CD14-positive monocyte (primary cell): Measurements from ENCODE around the gene ITGB8. TPM values are rescaled to one million over a fixed set of nuclear protein-coding genes. Genes with fewer than 3 reads are reported as not detected.

Experiments used
- DNase-seq, 3 donors: peaks; one replicate each; pipeline ENCODE4 v3.0.0-alpha.2; 2011 to 2022
- H2AFZ ChIP-seq: 2 replicates; pipeline ENCODE4 v1.6.0; 2012; ENCODE audit warnings: mild to moderate bottlenecking, low read depth, low read length, inconsistent platforms; ENCODE audit not compliant: insufficient read depth, poor library complexity, severe bottlenecking
- H3K27ac ChIP-seq, 2 donors: 1 replicate in 1 of 2; 2 replicates in 1 of 2; pipeline ENCODE4 v1.5.1; 2012 to 2013; ENCODE audit warnings: low read length in 2 of 2, control low read depth in 1 of 2, inconsistent platforms in 1 of 2, low read depth in 1 of 2, mild to moderate bottlenecking in 1 of 2
- H3K27me3 ChIP-seq, 2 donors: one replicate each; pipeline versions ENCODE4 v1.6.0 to v1.6.1; 2011 to 2013; ENCODE audit warnings: low read length in 2 of 2; ENCODE audit not compliant: control insufficient read depth in 2 of 2, insufficient read depth in 2 of 2
- H3K36me3 ChIP-seq, 2 donors: replicated peaks in 1 of 2; 1 replicate in 1 of 2; 2 replicates in 1 of 2; pipeline versions ENCODE4 v1.5.1 to v1.6.1; 2012 to 2013; ENCODE audit warnings: low read length in 2 of 2, control low read depth in 1 of 2, inconsistent platforms in 1 of 2, mild to moderate bottlenecking in 1 of 2; ENCODE audit not compliant: insufficient read depth in 2 of 2, control insufficient read depth in 1 of 2
- H3K4me1 ChIP-seq, 2 donors: 1 replicate in 1 of 2; 2 replicates in 1 of 2; pipeline versions ENCODE4 v1.5.1 to v1.6.1; 2012 to 2013; ENCODE audit warnings: low read length in 2 of 2, control low read depth in 1 of 2, inconsistent platforms in 1 of 2, mild to moderate bottlenecking in 1 of 2, moderate library complexity in 1 of 2; ENCODE audit not compliant: insufficient read depth in 2 of 2, control insufficient read depth in 1 of 2
- H3K4me2 ChIP-seq: replicated peaks from 2 replicates; pipeline ENCODE3; 2012; ENCODE audit warnings: low read length, moderate library complexity, mild to moderate bottlenecking; ENCODE audit not compliant: poor library complexity, severe bottlenecking; ENCODE audit errors: extremely low read depth
- H3K4me3 ChIP-seq, 3 experiments: fragments of 200-600 bp in 1 of 3; sonication (generic) in 1 of 3; replicated peaks in 1 of 3; 1 replicate in 2 of 3; 2 replicates in 1 of 3; pipeline ENCODE4 v1.5.1; 2011 to 2013; ENCODE audit warnings: low read length in 3 of 3, mild to moderate bottlenecking in 3 of 3, control low read depth in 2 of 3, low read depth in 2 of 3, inconsistent platforms in 1 of 3, moderate library complexity in 1 of 3
- H3K79me2 ChIP-seq: 2 replicates; pipeline ENCODE4 v1.6.0; 2012; ENCODE audit warnings: mild to moderate bottlenecking, control low read depth, inconsistent platforms, low read length, moderate library complexity; ENCODE audit not compliant: insufficient read depth
- H3K9ac ChIP-seq: 2 replicates; pipeline ENCODE4 v1.6.0; 2017; ENCODE audit warnings: low read length, mild to moderate bottlenecking; ENCODE audit not compliant: insufficient read depth, poor library complexity, severe bottlenecking
- H3K9me3 ChIP-seq, 2 donors: replicated peaks in 1 of 2; 1 replicate in 1 of 2; 2 replicates in 1 of 2; pipeline versions ENCODE4 v1.5.1 to v1.6.1; 2012 to 2013; ENCODE audit warnings: low read length in 2 of 2, control low read depth in 1 of 2; ENCODE audit not compliant: control insufficient read depth in 1 of 2, insufficient read depth in 1 of 2
- H4K20me1 ChIP-seq: 2 replicates; pipeline ENCODE4 v1.6.0; 2012; ENCODE audit warnings: mild to moderate bottlenecking, low read length, control low read depth, moderate library complexity; ENCODE audit not compliant: insufficient read depth
- H3K27ac Mint-ChIP-seq, 7 donors: one replicate each; pipeline ENCODE4 v1.8.0; 2020; ENCODE audit warnings: mild to moderate bottlenecking in 7 of 7, mixed read lengths in 7 of 7, moderate library complexity in 6 of 7, inconsistent platforms in 2 of 7
- H3K27me3 Mint-ChIP-seq, 3 donors: one replicate each; pipeline ENCODE4 v1.8.0; 2021 to 2022; ENCODE audit warnings: low read depth in 3 of 3, mild to moderate bottlenecking in 3 of 3, mixed read lengths in 3 of 3, moderate library complexity in 3 of 3, inconsistent platforms in 1 of 3
- H3K36me3 Mint-ChIP-seq, 2 donors: one replicate each; pipeline ENCODE4 v1.8.0; 2020; ENCODE audit warnings: mixed read lengths in 2 of 2, inconsistent platforms in 1 of 2, mild to moderate bottlenecking in 1 of 2
- H3K4me1 Mint-ChIP-seq: one replicate; pipeline ENCODE4 v1.8.0; 2020; ENCODE audit warnings: mild to moderate bottlenecking, mixed read lengths
- H3K4me3 Mint-ChIP-seq, 2 donors: one replicate each; pipeline ENCODE4 v1.8.0; 2020; ENCODE audit warnings: mild to moderate bottlenecking in 2 of 2, mixed read lengths in 2 of 2, moderate library complexity in 1 of 2
- H3K9me3 Mint-ChIP-seq, 7 donors: one replicate each; pipeline ENCODE4 v1.8.0; 2020 to 2022; ENCODE audit warnings: mixed read lengths in 7 of 7, mild to moderate bottlenecking in 6 of 7, moderate library complexity in 6 of 7, inconsistent platforms in 2 of 7
- CTCF ChIP-seq: fragments of 200-600 bp; IDR thresholded peaks from one replicate; pipeline ENCODE4 v1.8.0; 2022; ENCODE audit warnings: antibody characterized with exemption, mild to moderate bottlenecking
- WGBS: methylation state at CpG from one replicate; pipeline ENCODE4 v1.1.5; 2013; ENCODE audit warnings: missing lambda C conversion rate; ENCODE audit not compliant: insufficient coverage; 5-methylcytosine and 5-hydroxymethylcytosine counted together
- intact Hi-C, 2 donors: fragments of 100-400 bp; cut with micrococcal nuclease; formaldehyde crosslinking; loops; one replicate each; pipeline versions ENCODE4 v1.15.0 to v1.15.1; 2023
- polyA plus RNA-seq, 3 donors: library from polyadenylated mRNA; depleted of rRNA in 1 of 3; unstranded in 2 of 3; stranded (reverse) in 1 of 3; fragments of 300-500 nt in 2 of 3; fragments of >200 nt in 1 of 3; fragmentation: Illumina TruSeq in 2 of 3; gene quantifications; 1 replicate in 2 of 3; 2 replicates in 1 of 3; pipeline ENCODE4 v1.2.3, GENCODE V29; 2012 to 2021

Gene ITGB8
- polyA plus RNA-seq, 3 donors, result 0.01 to 0.28 (median 0.19) TPM

- H3K4me3 ChIP-seq, result no peak overlapping the region
- H3K9me3 Mint-ChIP-seq, result peaks cover 0 to 2% (median 0%) of the 10 kb centered on the region in 7 donors
- H3K27me3 Mint-ChIP-seq, result peaks cover 0 to 2% (median 0%) of the 10 kb centered on the region in 3 donors
- WGBS, result 83% methylated on average over 1 of the region's 1 CpG
- no peak overlapping the region for H2AFZ ChIP-seq
- TF ChIP-seq CTCF, result no peak
- H3K4me1 ChIP-seq, result no peaks in the 10 kb centered on the region
- intact Hi-C loops, result no loop called here
- H3K4me3 Mint-ChIP-seq, result no peak overlapping the region
- H3K9ac ChIP-seq, result no peak overlapping the region
- DNase-seq, result no peak
- H3K36me3 ChIP-seq, result no peaks in the 10 kb centered on the region
- no peaks in the 10 kb centered on the region for H3K9me3 ChIP-seq
- no peak overlapping the region for H3K27ac Mint-ChIP-seq
- no peaks in the 10 kb centered on the region for H3K27me3 ChIP-seq
- peaks cover 5% of the 10 kb centered on the region for H3K4me1 Mint-ChIP-seq
- no peaks in the 10 kb centered on the region for H4K20me1 ChIP-seq
- H3K79me2 ChIP-seq, result no peaks in the 10 kb centered on the region
- H3K27ac ChIP-seq, result no peak overlapping the region
- no peaks in the 10 kb centered on the region for H3K36me3 Mint-ChIP-seq
- H3K4me2 ChIP-seq, result no peak overlapping the region
Measured at GRCh38 chr7:20359341-20359963, 28.8 kb downstream of the ITGB8 start.

GRCh38 chr7:20362574-20363253, 32.0 kb downstream of the ITGB8 start:
- Histone ChIP-seq H4K20me1 (no peaks in the 10 kb centered on the region), H3K79me2 (no peaks in the 10 kb centered on the region), H3K4me2 (no peak overlapping the region), H3K4me1 (no peaks in the 10 kb centered on the region), H3K4me3 (no peak overlapping the region), H2AFZ (no peak overlapping the region), H3K9me3 (no peaks in the 10 kb centered on the region), H3K27ac (no peak overlapping the region), H3K36me3 (no peaks in the 10 kb centered on the region), H3K9ac (no peak overlapping the region), H3K27me3 (no peaks in the 10 kb centered on the region)
- Mint-ChIP-seq H3K4me1 (no peaks in the 10 kb centered on the region), H3K27me3 (no peaks in the 10 kb centered on the region), H3K4me3 (no peak overlapping the region), H3K36me3 (no peaks in the 10 kb centered on the region), H3K27ac (no peak overlapping the region), H3K9me3 (peaks cover 0 to 6% (median 0%) of the 10 kb centered on the region in 7 donors)
- no CpG with 5 or more reads among the region's 2 CpGs for WGBS
- no peak for TF ChIP-seq CTCF
- DNase-seq, result no peak
- intact Hi-C loops, result no loop called here
